PFSK-1 (cell line): ENCODE data around the gene ID4.

Experiments used
- FOXP2 ChIP-seq: optimal IDR thresholded peaks from 2 replicates; pipeline ENCODE3; 2011; ENCODE audit warnings: borderline replicate concordance, control low read depth, inconsistent platforms; ENCODE audit not compliant: insufficient read depth; ENCODE audit errors: extremely low read length, extremely low read depth
- POLR2AphosphoS5 ChIP-seq: IDR thresholded peaks from 2 replicates; pipeline ENCODE4 v1.6.1; 2012; ENCODE audit warnings: low read depth, mild to moderate bottlenecking, control low read depth, low read length, moderate library complexity
- SIN3A ChIP-seq: IDR thresholded peaks from 2 replicates; pipeline ENCODE4 v1.6.1; 2012; ENCODE audit warnings: mild to moderate bottlenecking, low read length, moderate library complexity, borderline replicate concordance; ENCODE audit not compliant: insufficient read depth
- TAF1 ChIP-seq: IDR thresholded peaks from 2 replicates; pipeline ENCODE4 v1.6.1; 2012; ENCODE audit warnings: low read length, control low read depth, borderline replicate concordance; ENCODE audit not compliant: insufficient read depth
- TF ChIP-seq, protein P1 (sequence below), 2 experiments: IDR thresholded peaks; 2 replicates each; pipeline versions ENCODE4 v1.6.1 to v1.8.0; 2011 to 2012; ENCODE audit warnings: low read depth in 2 of 2, low read length in 2 of 2, control low read depth in 1 of 2, inconsistent platforms in 1 of 2, mild to moderate bottlenecking in 1 of 2, moderate library complexity in 1 of 2; ENCODE audit not compliant: insufficient read depth in 1 of 2

Gene ID4

GRCh38 chr6:19812512-19813119 lies 24.6 kb upstream of the ID4 start:
- TF ChIP-seq FOXP2 (no peak), POLR2AphosphoS5 (no peak), SIN3A (no peak), TAF1 (no peak)
- TF ChIP-seq, protein P1, sequence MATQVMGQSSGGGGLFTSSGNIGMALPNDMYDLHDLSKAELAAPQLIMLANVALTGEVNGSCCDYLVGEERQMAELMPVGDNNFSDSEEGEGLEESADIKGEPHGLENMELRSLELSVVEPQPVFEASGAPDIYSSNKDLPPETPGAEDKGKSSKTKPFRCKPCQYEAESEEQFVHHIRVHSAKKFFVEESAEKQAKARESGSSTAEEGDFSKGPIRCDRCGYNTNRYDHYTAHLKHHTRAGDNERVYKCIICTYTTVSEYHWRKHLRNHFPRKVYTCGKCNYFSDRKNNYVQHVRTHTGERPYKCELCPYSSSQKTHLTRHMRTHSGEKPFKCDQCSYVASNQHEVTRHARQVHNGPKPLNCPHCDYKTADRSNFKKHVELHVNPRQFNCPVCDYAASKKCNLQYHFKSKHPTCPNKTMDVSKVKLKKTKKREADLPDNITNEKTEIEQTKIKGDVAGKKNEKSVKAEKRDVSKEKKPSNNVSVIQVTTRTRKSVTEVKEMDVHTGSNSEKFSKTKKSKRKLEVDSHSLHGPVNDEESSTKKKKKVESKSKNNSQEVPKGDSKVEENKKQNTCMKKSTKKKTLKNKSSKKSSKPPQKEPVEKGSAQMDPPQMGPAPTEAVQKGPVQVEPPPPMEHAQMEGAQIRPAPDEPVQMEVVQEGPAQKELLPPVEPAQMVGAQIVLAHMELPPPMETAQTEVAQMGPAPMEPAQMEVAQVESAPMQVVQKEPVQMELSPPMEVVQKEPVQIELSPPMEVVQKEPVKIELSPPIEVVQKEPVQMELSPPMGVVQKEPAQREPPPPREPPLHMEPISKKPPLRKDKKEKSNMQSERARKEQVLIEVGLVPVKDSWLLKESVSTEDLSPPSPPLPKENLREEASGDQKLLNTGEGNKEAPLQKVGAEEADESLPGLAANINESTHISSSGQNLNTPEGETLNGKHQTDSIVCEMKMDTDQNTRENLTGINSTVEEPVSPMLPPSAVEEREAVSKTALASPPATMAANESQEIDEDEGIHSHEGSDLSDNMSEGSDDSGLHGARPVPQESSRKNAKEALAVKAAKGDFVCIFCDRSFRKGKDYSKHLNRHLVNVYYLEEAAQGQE (IDR thresholded peaks at IDR 0.05; ENCODE audit: insufficient read depth in 1 of 2, low read depth in 2 of 2, low read length in 2 of 2): no peak

GRCh38 chr6:19818805-19819204 lies 18.4 kb upstream of the ID4 start:
- TF ChIP-seq, protein P1 (IDR thresholded peaks at IDR 0.05; ENCODE audit: insufficient read depth in 1 of 2, low read depth in 2 of 2, low read length in 2 of 2): no peak
- TF ChIP-seq TAF1: no peak
- TF ChIP-seq POLR2AphosphoS5: no peak
- no peak for TF ChIP-seq FOXP2
- TF ChIP-seq SIN3A: no peak

- TF ChIP-seq FOXP2 (no peak), POLR2AphosphoS5 (no peak), SIN3A (no peak), TAF1 (no peak)
- TF ChIP-seq, protein P1 (IDR thresholded peaks at IDR 0.05; ENCODE audit: insufficient read depth in 1 of 2, low read depth in 2 of 2, low read length in 2 of 2): no peak
Observed at GRCh38 chr6:19824058-19824807, 12.9 kb upstream of the ID4 start.

GRCh38 chr6:19827247-19827646 lies 9.9 kb upstream of the ID4 start:
- no peak for TF ChIP-seq FOXP2
- no peak for TF ChIP-seq SIN3A
- TF ChIP-seq POLR2AphosphoS5: no peak
- TF ChIP-seq, protein P1 (IDR thresholded peaks at IDR 0.05; ENCODE audit: insufficient read depth in 1 of 2, low read depth in 2 of 2, low read length in 2 of 2): no peak
- no peak for TF ChIP-seq TAF1
